Activated naive CD8-positive, alpha-beta T cell treated with anti-CD3 and anti-CD28 coated beads, Interleukin-2, amount 10 ng/mL, durations not matched to agents 7 days and 5 days (primary cell): ENCODE results near the gene BCL7C. TPM values are rescaled to one million over a fixed set of nuclear protein-coding genes. Genes with fewer than 3 reads are reported as not detected.

Experiments used
- ATAC-seq: fragments of 150-1000 bp; cut with Tn5 transposase; one replicate; pipeline ENCODE4 v1.10.0; 2021; ENCODE audit warnings: low read depth, moderate library complexity
- POLR2A ChIA-PET: fragments of 350-600 bp; sonication (Branson Sonifier 250); formaldehyde crosslinking; loops from one replicate; lab custom pipeline; 2021; ENCODE audit warnings: antibody characterized with exemption; lab: Charles Lee
- DNase-seq: peaks from one replicate; pipeline ENCODE4 v3.0.0; 2021
- H3K27ac Mint-ChIP-seq: one replicate; pipeline ENCODE4 v1.8.0; 2022; ENCODE audit warnings: mild to moderate bottlenecking, mixed read lengths
- H3K27me3 Mint-ChIP-seq: one replicate; pipeline ENCODE4 v1.8.0; 2022; ENCODE audit warnings: mild to moderate bottlenecking, moderate library complexity, mixed read lengths
- H3K36me3 Mint-ChIP-seq: one replicate; pipeline ENCODE4 v1.8.0; 2021; ENCODE audit warnings: mild to moderate bottlenecking, mixed read lengths
- H3K4me1 Mint-ChIP-seq: one replicate; pipeline ENCODE4 v1.8.0; 2021; ENCODE audit warnings: mixed read lengths
- H3K4me3 Mint-ChIP-seq: one replicate; pipeline ENCODE4 v1.8.0; 2022; ENCODE audit warnings: mild to moderate bottlenecking, moderate library complexity, mixed read lengths
- H3K9me3 Mint-ChIP-seq: one replicate; pipeline ENCODE4 v1.8.0; 2021; ENCODE audit warnings: mixed read lengths
- microRNA-seq: library from miRNA; unstranded; fragments of <30 nt; microRNA quantifications from one replicate; pipeline ENCODE4 v1.2.0, GENCODE V29; 2022
- total RNA-seq, 2 experiments: library from RNA; stranded (reverse); gene quantifications; one replicate each; pipeline ENCODE4 v1.2.3, GENCODE V29; 2021

BCL7C gene
- total RNA-seq, 2 experiments from 2014 or later, result 31.1 to 31.8 TPM

- peaks cover 2% of the 10 kb centered on the region for H3K4me1 Mint-ChIP-seq
- POLR2A ChIA-PET, result no interaction called here
- no peaks in the 10 kb centered on the region for H3K9me3 Mint-ChIP-seq
- H3K27me3 Mint-ChIP-seq, result peaks cover 2% of the 10 kb centered on the region
- H3K4me3 Mint-ChIP-seq, result no peak overlapping the region
- no peak for DNase-seq
- H3K27ac Mint-ChIP-seq, result no peak overlapping the region
- H3K36me3 Mint-ChIP-seq, result no peaks in the 10 kb centered on the region
- ATAC-seq, result no peak
Observed at GRCh38 chr16:30839523-30840227, 54.2 kb downstream of the BCL7C start.

GRCh38 chr16:30838876-30839471, 54.9 kb downstream of the BCL7C start:
- DNase-seq, result no peak
- Mint-ChIP-seq H3K27me3 (peaks cover 2% of the 10 kb centered on the region), H3K27ac (no peak overlapping the region), H3K36me3 (no peaks in the 10 kb centered on the region), H3K4me1 (no peaks in the 10 kb centered on the region), H3K9me3 (no peaks in the 10 kb centered on the region), H3K4me3 (no peak overlapping the region)
- POLR2A ChIA-PET, result no interaction called here
- ATAC-seq, result no peak

- no peak overlapping the region for H3K4me3 Mint-ChIP-seq
- no peaks in the 10 kb centered on the region for H3K4me1 Mint-ChIP-seq
- POLR2A ChIA-PET, result interaction anchor here (0.7 kb wide), 1 partner anchor 37 kb away, joined by 3 read pairs; no protein-coding TSS in a partner anchor
- H3K27me3 Mint-ChIP-seq, result peaks cover 2% of the 10 kb centered on the region
- no peaks in the 10 kb centered on the region for H3K36me3 Mint-ChIP-seq
- no peak for DNase-seq
- ATAC-seq, result no peak
- H3K9me3 Mint-ChIP-seq, result no peaks in the 10 kb centered on the region
- no peak overlapping the region for H3K27ac Mint-ChIP-seq
Observed at GRCh38 chr16:30837904-30838303, 56.0 kb downstream of the BCL7C start.

Small RNAs within 50 kb of the gene (microRNA-seq; reads per million reads assigned to microRNA genes)
- gene MIR4519, result not detected
- gene MIR762, result not detected

Other genes with a start within 250 kb of the BCL7C start
- gene PRR14, start 243.1 kb downstream of the BCL7C start, total RNA-seq, result 10 to 100 TPM; 89.7 to 97.1 TPM
- gene FBRS, start 235.6 kb downstream of the BCL7C start, total RNA-seq, result 100 to 1,000 TPM; 140 to 143 TPM
- 10 to 100 TPM; 89.4 to 92.2 TPM for gene SRCAP, start 194.9 kb downstream of the BCL7C start, total RNA-seq
- 10 to 100 TPM; 48.2 to 48.9 TPM for gene PHKG2, start 145.7 kb downstream of the BCL7C start, total RNA-seq
- 1 to 10 TPM; 4.4 TPM for gene CFAP119, start 132.0 kb downstream of the BCL7C start, total RNA-seq
- 100 to 1,000 TPM in 1 of 2 experiments, 10 to 100 TPM in 1; 94.7 to 105 TPM for gene RNF40, start 131.8 kb downstream of the BCL7C start, total RNA-seq
- 1 to 10 TPM; 5.2 to 6.0 TPM for gene ZNF629, start 106.9 kb downstream of the BCL7C start, total RNA-seq
- gene CTF1, start 2.5 kb upstream of the BCL7C start, total RNA-seq, result under 1 TPM; 0.19 to 0.37 TPM
- gene FBXL19, start 29.5 kb upstream of the BCL7C start, total RNA-seq, result 10 to 100 TPM; 20.1 to 24.4 TPM
- 10 to 100 TPM; 24.6 to 25.8 TPM for gene ORAI3, start 55.0 kb upstream of the BCL7C start, total RNA-seq
- gene SETD1A, start 63.7 kb upstream of the BCL7C start, total RNA-seq, result 10 to 100 TPM; 27.6 to 33.4 TPM
- gene HSD3B7, start 91.1 kb upstream of the BCL7C start, total RNA-seq, result 10 to 100 TPM in 1 of 2 experiments, 1 to 10 TPM in 1; 8.5 to 10.9 TPM
- gene STX1B, start 116.6 kb upstream of the BCL7C start, total RNA-seq, result 1 to 10 TPM; 3.1 to 3.5 TPM
- gene STX4, start 139.5 kb upstream of the BCL7C start, total RNA-seq, result 10 to 100 TPM; 82.8 to 84.8 TPM
- 10 to 100 TPM; 17.9 to 20.5 TPM for gene ZNF668, start 180.2 kb upstream of the BCL7C start, total RNA-seq
- 10 to 100 TPM; 37.3 to 38.7 TPM for gene ZNF646, start 180.3 kb upstream of the BCL7C start, total RNA-seq
- gene PRSS53, start 194.9 kb upstream of the BCL7C start, total RNA-seq, result 10 to 100 TPM; 10.4 to 10.9 TPM
- 10 to 100 TPM; 79.4 to 80.4 TPM for gene VKORC1, start 200.7 kb upstream of the BCL7C start, total RNA-seq
- 10 to 100 TPM; 35.8 to 37.0 TPM for gene BCKDK, start 214.3 kb upstream of the BCL7C start, total RNA-seq
- 10 to 100 TPM; 66.5 to 72.9 TPM for gene KAT8, start 223.6 kb upstream of the BCL7C start, total RNA-seq
- not detected for gene PRSS8, start 241.7 kb upstream of the BCL7C start, total RNA-seq